Panc1 (cell line): ENCODE measurements around the gene GDPD5. TPM values are rescaled to one million over a fixed set of nuclear protein-coding genes. Genes with fewer than 3 reads are reported as not detected.
A peak's percentile ranks its signal among the peaks of the same experiment; 100 is the strongest.

Experiments used
- ATAC-seq: fragments of 200-7000 bp; cut with Tn5 transposase; 2 replicates; pipeline ENCODE4 v1.9.1; 2020; ENCODE audit warnings: mild to moderate bottlenecking, moderate library complexity
- Bru-seq: library from RNA; stranded (reverse); fragments of 400-500 nt; gene quantifications from one replicate; lab custom pipeline; 2021; lab: Mats Ljungman, UMichigan
- BruChase-seq, 2 experiments: library from RNA; stranded (reverse); fragments of 400-500 nt; gene quantifications; one replicate each; lab custom pipeline; 2021; lab: Mats Ljungman, UMichigan
- BruUV-seq: library from RNA; stranded (reverse); fragments of 400-500 nt; replicated peaks from 2 replicates; lab custom pipeline; 2021; lab: Mats Ljungman, UMichigan
- CTCF ChIA-PET: fragments of 300-600 bp; sonication (Branson Sonifier 250); formaldehyde crosslinking; loops from one replicate; lab custom pipeline; 2022; ENCODE audit warnings: antibody characterized with exemption; lab: Charles Lee
- POLR2A ChIA-PET: fragments of 300-600 bp; sonication (Branson Sonifier 250); formaldehyde crosslinking; loops from one replicate; lab custom pipeline; 2022; ENCODE audit warnings: antibody characterized with exemption; lab: Charles Lee
- DNase-seq: peaks from one replicate; pipeline ENCODE4 v3.0.0-alpha.2; 2010; ENCODE audit warnings: low read depth, low spot score
- H3K27ac ChIP-seq: 2 replicates; pipeline ENCODE4 v1.5.1; 2011; ENCODE audit warnings: mild to moderate bottlenecking, low read length, inconsistent platforms
- H3K27me3 ChIP-seq: fragments of 200-500 bp; sonication (Bioruptor generic); 2 replicates; pipeline ENCODE4 v1.6.0; 2014; ENCODE audit warnings: low read length, inconsistent platforms; ENCODE audit not compliant: control insufficient read depth, insufficient read depth
- H3K36me3 ChIP-seq: fragments of 200-500 bp; sonication (Bioruptor generic); 2 replicates; pipeline ENCODE4 v1.5.1; 2014; ENCODE audit warnings: inconsistent platforms, mild to moderate bottlenecking, low read length, moderate library complexity; ENCODE audit not compliant: control insufficient read depth, insufficient read depth
- H3K4me1 ChIP-seq: 2 replicates; pipeline ENCODE4 v1.5.1; 2011; ENCODE audit warnings: inconsistent platforms, mild to moderate bottlenecking, low read length, moderate library complexity; ENCODE audit not compliant: control insufficient read depth, insufficient read depth
- H3K4me3 ChIP-seq, 2 experiments: 2 replicates each; pipeline ENCODE4 v1.5.1; 2011 to 2012; ENCODE audit warnings: low read depth in 2 of 2, low read length in 2 of 2, mild to moderate bottlenecking in 2 of 2, inconsistent platforms in 1 of 2, moderate library complexity in 1 of 2
- H3K9me3 ChIP-seq: fragments of 200-500 bp; sonication (Bioruptor generic); 2 replicates; pipeline ENCODE4 v1.5.1; 2014; ENCODE audit warnings: low read depth, mild to moderate bottlenecking, inconsistent platforms, low read length, moderate library complexity; ENCODE audit not compliant: control insufficient read depth, insufficient read depth
- POLR2AphosphoS5 ChIP-seq: IDR thresholded peaks from 2 replicates; pipeline ENCODE4 v1.6.1; 2012; ENCODE audit warnings: mild to moderate bottlenecking, low read depth, low read length, moderate library complexity
- REST ChIP-seq, 2 experiments: IDR thresholded peaks; 2 replicates each; pipeline ENCODE4 v1.6.1; 2011 to 2012; ENCODE audit warnings: low read depth in 2 of 2, control low read depth in 1 of 2, low read length in 1 of 2, mild to moderate bottlenecking in 1 of 2, moderate library complexity in 1 of 2; ENCODE audit not compliant: insufficient read depth in 1 of 2
- SIN3A ChIP-seq: IDR thresholded peaks from 2 replicates; pipeline ENCODE4 v1.6.1; 2012; ENCODE audit warnings: low read depth, mild to moderate bottlenecking, low read length, moderate library complexity, borderline replicate concordance; ENCODE audit not compliant: insufficient read depth
- TCF7L2 ChIP-seq: IDR thresholded peaks from 2 replicates; pipeline ENCODE4 v1.6.1; 2011; ENCODE audit warnings: mild to moderate bottlenecking, low read depth, low read length, inconsistent platforms
- in situ Hi-C: cut with HindIII; loops from 2 replicates; pipeline ENCODE4 v1.10.0; 2016; ENCODE audit warnings: low sequenced_read_pairs, low pct_unique_long_range_greater_than_20kb
- intact Hi-C: fragments of 100-400 bp; cut with micrococcal nuclease; formaldehyde crosslinking; loops from one replicate; pipeline ENCODE4 v1.10.0; 2022; ENCODE audit not compliant: unreplicated experiment
- long read RNA-seq: library from polyadenylated mRNA; unstranded; transcript quantifications from one replicate; pipeline ENCODE4 v2.0.0, GENCODE V29; 2021; ENCODE audit not compliant: unreplicated experiment
- polyA plus RNA-seq: library from polyadenylated mRNA; unstranded; fragments of >200 nt; gene quantifications from one replicate; pipeline ENCODE4 v1.2.1, GENCODE V29; 2012; ENCODE audit warnings: missing spikeins; ENCODE audit not compliant: insufficient read length
- total RNA-seq: library from RNA; stranded (reverse); gene quantifications from one replicate; pipeline ENCODE4 v1.2.1, GENCODE V29; 2021; ENCODE audit not compliant: unreplicated experiment
- TF ChIP-seq, protein P1 (sequence below): fragments of 450-650 bp; IDR thresholded peaks from 2 replicates; pipeline ENCODE4 v1.5.1; 2017; ENCODE audit warnings: mild to moderate bottlenecking

GDPD5 gene
- 6.0 TPM for total RNA-seq
- polyA plus RNA-seq: 7.3 TPM
- percentile 34 among the genes with signal in this experiment for Bru-seq, nascent RNA
- percentile 34 among the genes with signal in this experiment for BruChase-seq, experiment 1, labeled RNA remaining after a 2-hour chase
- BruChase-seq, experiment 2, labeled RNA remaining after a 6-hour chase: percentile 31 among the genes with signal in this experiment
- long read RNA-seq, partial matches to known transcripts: 3 of 6 reads
- long read RNA-seq, other reads (novel, unspliced or antisense): 3 of 6 reads

GRCh38 chr11:75525433-75526191, at the start of gene GDPD5:
TSS of gene GDPD5 (minus strand) at chr11:75525941. CDS start at chr11:75477735, 48,206 bp downstream.
- peak; percentile 89 for ATAC-seq
- H3K4me1 ChIP-seq: peaks cover 3% of the 10 kb centered on the region; the same call in 1 of the 2 replicates
- H3K9me3 ChIP-seq: no peaks in the 10 kb centered on the region
- TF ChIP-seq POLR2AphosphoS5 (no peak), TCF7L2 (no peak), REST (IDR thresholded peaks at IDR 0.05; ENCODE audit: insufficient read depth in 1 of 2, low read depth in 2 of 2, low read length in 1 of 2) (no peak), SIN3A (0 out of 2 replicates have a peak, but pooled peaks have one; percentile 11)
- TF ChIP-seq, protein P1, sequence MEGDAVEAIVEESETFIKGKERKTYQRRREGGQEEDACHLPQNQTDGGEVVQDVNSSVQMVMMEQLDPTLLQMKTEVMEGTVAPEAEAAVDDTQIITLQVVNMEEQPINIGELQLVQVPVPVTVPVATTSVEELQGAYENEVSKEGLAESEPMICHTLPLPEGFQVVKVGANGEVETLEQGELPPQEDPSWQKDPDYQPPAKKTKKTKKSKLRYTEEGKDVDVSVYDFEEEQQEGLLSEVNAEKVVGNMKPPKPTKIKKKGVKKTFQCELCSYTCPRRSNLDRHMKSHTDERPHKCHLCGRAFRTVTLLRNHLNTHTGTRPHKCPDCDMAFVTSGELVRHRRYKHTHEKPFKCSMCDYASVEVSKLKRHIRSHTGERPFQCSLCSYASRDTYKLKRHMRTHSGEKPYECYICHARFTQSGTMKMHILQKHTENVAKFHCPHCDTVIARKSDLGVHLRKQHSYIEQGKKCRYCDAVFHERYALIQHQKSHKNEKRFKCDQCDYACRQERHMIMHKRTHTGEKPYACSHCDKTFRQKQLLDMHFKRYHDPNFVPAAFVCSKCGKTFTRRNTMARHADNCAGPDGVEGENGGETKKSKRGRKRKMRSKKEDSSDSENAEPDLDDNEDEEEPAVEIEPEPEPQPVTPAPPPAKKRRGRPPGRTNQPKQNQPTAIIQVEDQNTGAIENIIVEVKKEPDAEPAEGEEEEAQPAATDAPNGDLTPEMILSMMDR: peak; percentile 96
- peak within 1 kb of the TSS; percentile 50; the same call in 1 of the 2 replicates for H3K27ac ChIP-seq
- no peak for DNase-seq
- H3K4me3 ChIP-seq: peak within 1 kb of the TSS; percentile 61 to 68
- no TSS peak for BruUV-seq
- in situ Hi-C loops (no loop called here), intact Hi-C loops (no loop called here)
- ChIA-PET POLR2A (no interaction called here), CTCF (interaction anchor here (0.7 kb wide), 2 partner anchors 79 to 165 kb away, joined by 5 to 7 read pairs; no protein-coding TSS in a partner anchor)
- H3K27me3 ChIP-seq: peaks cover 4% of the 10 kb centered on the region; the same call in 1 of the 2 replicates
- H3K36me3 ChIP-seq: no peaks in the 10 kb centered on the region

GRCh38 chr11:75574698-75575602, 49.2 kb upstream of the GDPD5 start:
- in situ Hi-C loops (no loop called here), intact Hi-C loops (no loop called here)
- Histone ChIP-seq H3K4me3 (no peak overlapping the region), H3K27ac (no peak overlapping the region), H3K36me3 (0 out of 2 replicates have a peak, but pooled peaks cover 2% of the 10 kb centered on the region), H3K4me1 (no peaks in the 10 kb centered on the region; the same call in 1 of the 2 replicates), H3K9me3 (no peaks in the 10 kb centered on the region), H3K27me3 (no peaks in the 10 kb centered on the region; the same call in 1 of the 2 replicates)
- ChIA-PET POLR2A (no interaction called here), CTCF (interaction anchor here (0.6 to 1.1 kb wide), 5 partner anchors 9 to 295 kb away, joined by 3 to 13 read pairs (median 3); no protein-coding TSS in a partner anchor)
- DNase-seq (no peak), ATAC-seq (peak; percentile 50; the same call in 1 of the 2 replicates)
- TF ChIP-seq POLR2AphosphoS5 (no peak), TCF7L2 (no peak), SIN3A (no peak), REST (IDR thresholded peaks at IDR 0.05; ENCODE audit: insufficient read depth in 1 of 2, low read depth in 2 of 2, low read length in 1 of 2) (no peak)
- TF ChIP-seq, protein P1: no peak
- no TSS peak for BruUV-seq
